ENCODE results near the gene PLA2G3. TPM values are rescaled to one million over a fixed set of nuclear protein-coding genes. Genes with fewer than 3 reads are reported as not detected.

The PLA2G3 gene
- total RNA-seq, 1 experiment from 2014 or later: not detected

DNA sequence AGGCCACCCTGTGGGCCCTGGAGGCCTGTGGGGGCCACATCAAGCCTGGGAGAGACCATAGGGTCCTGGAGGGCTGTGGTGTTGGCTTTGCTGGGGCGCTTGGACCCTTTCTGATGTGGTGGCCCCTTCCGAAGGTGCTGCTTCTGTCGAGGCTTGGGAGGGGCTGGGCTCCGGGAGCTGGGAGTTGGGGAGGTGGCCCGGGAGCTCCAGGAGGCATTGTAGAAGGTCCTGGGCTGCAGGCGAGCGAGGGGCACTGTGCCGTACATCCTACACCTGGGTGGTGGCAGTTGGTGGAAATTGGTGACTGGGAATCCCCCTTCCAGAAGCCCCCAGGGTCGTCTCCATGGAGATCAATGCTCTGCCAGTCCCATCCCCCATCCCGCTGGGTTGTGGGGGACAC is 2.6 kb downstream of the PLA2G3 start:
- Histone ChIP-seq H3K36me3 (ENCODE audit: control insufficient read depth, insufficient read depth, low read length) (no peaks in the 10 kb centered on the region), H3K27ac (ENCODE audit: low read length) (no peak overlapping the region), H3K27me3 (ENCODE audit: control insufficient read depth, insufficient read depth, low read length) (no peaks in the 10 kb centered on the region), H3K4me1 (ENCODE audit: control insufficient read depth, insufficient read depth, low read length) (no peaks in the 10 kb centered on the region), H3K9me3 (ENCODE audit: control insufficient read depth, insufficient read depth, low read depth, low read length) (no peaks in the 10 kb centered on the region), H3K4me3 (ENCODE audit: low read depth in 2 of 2, low read length in 2 of 2) (no peak overlapping the region)
- CTCF ChIA-PET: interaction anchor here (0.6 to 1.1 kb wide), 2 partner anchors 30 to 833 kb away, joined by 3 read pairs; partner anchors contain the start of gene SELENOM
- no TSS peak for BruUV-seq (replicated peaks)
- in situ Hi-C loops (cut with HindIII; ENCODE audit: low pct_unique_long_range_greater_than_20kb, low sequenced_read_pairs): no loop called here
- POLR2A ChIA-PET: no interaction called here
- TF ChIP-seq REST (IDR thresholded peaks at IDR 0.05; ENCODE audit: insufficient read depth in 1 of 2, low read depth in 2 of 2, low read length in 1 of 2) (no peak), TCF7L2 (IDR thresholded peaks at IDR 0.05; ENCODE audit: low read depth, low read length) (no peak), POLR2AphosphoS5 (IDR thresholded peaks at IDR 0.05; ENCODE audit: low read depth, low read length) (no peak), SIN3A (IDR thresholded peaks at IDR 0.05; ENCODE audit: borderline replicate concordance, insufficient read depth, low read depth, low read length) (no peak)
- TF ChIP-seq, protein P1, sequence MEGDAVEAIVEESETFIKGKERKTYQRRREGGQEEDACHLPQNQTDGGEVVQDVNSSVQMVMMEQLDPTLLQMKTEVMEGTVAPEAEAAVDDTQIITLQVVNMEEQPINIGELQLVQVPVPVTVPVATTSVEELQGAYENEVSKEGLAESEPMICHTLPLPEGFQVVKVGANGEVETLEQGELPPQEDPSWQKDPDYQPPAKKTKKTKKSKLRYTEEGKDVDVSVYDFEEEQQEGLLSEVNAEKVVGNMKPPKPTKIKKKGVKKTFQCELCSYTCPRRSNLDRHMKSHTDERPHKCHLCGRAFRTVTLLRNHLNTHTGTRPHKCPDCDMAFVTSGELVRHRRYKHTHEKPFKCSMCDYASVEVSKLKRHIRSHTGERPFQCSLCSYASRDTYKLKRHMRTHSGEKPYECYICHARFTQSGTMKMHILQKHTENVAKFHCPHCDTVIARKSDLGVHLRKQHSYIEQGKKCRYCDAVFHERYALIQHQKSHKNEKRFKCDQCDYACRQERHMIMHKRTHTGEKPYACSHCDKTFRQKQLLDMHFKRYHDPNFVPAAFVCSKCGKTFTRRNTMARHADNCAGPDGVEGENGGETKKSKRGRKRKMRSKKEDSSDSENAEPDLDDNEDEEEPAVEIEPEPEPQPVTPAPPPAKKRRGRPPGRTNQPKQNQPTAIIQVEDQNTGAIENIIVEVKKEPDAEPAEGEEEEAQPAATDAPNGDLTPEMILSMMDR (IDR thresholded peaks at IDR 0.05): no peak
- intact Hi-C loops (cut with micrococcal nuclease; ENCODE audit: unreplicated experiment): no loop called here
- ATAC-seq (no peak), DNase-seq (ENCODE audit: low read depth, low spot score) (no peak)

DNA sequence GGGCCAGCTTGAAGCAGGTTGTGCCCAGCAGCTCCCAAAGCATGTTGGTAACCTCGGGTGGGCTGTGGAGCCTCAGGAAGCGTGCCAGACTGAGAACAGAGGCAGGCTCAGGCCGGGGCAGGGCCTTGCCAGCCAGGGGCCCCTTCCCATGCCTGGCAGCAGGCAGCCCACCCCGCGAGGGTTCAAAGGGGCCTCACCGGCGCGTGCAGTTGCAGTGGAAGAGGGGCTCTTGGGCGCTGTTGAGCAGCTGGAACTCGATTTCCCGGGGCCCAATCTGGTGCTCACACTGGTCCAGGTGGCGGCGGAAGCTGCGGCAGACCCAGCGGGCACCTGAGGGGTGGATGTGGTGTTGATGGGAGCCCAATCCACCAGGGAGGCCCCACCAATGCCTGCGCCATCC is 3.6 kb downstream of the PLA2G3 start:
- H3K4me1 ChIP-seq (ENCODE audit: control insufficient read depth, insufficient read depth, low read length): no peaks in the 10 kb centered on the region
- TF ChIP-seq SIN3A (IDR thresholded peaks at IDR 0.05; ENCODE audit: borderline replicate concordance, insufficient read depth, low read depth, low read length) (no peak), REST (IDR thresholded peaks at IDR 0.05; ENCODE audit: insufficient read depth in 1 of 2, low read depth in 2 of 2, low read length in 1 of 2) (no peak), TCF7L2 (IDR thresholded peaks at IDR 0.05; ENCODE audit: low read depth, low read length) (no peak), POLR2AphosphoS5 (IDR thresholded peaks at IDR 0.05; ENCODE audit: low read depth, low read length) (no peak)
- TF ChIP-seq, protein P1 (IDR thresholded peaks at IDR 0.05): no peak
- no TSS peak for BruUV-seq (replicated peaks)
- no peak overlapping the region for H3K4me3 ChIP-seq (ENCODE audit: low read depth in 2 of 2, low read length in 2 of 2)
- no peaks in the 10 kb centered on the region for H3K9me3 ChIP-seq (ENCODE audit: control insufficient read depth, insufficient read depth, low read depth, low read length)
- intact Hi-C loops (cut with micrococcal nuclease; ENCODE audit: unreplicated experiment): no loop called here
- no peak for DNase-seq (ENCODE audit: low read depth, low spot score)
- H3K27me3 ChIP-seq (ENCODE audit: control insufficient read depth, insufficient read depth, low read length): no peaks in the 10 kb centered on the region
- ATAC-seq: no peak
- ChIA-PET POLR2A (no interaction called here), CTCF (no interaction called here)
- H3K36me3 ChIP-seq (ENCODE audit: control insufficient read depth, insufficient read depth, low read length): no peaks in the 10 kb centered on the region
- in situ Hi-C loops (cut with HindIII; ENCODE audit: low pct_unique_long_range_greater_than_20kb, low sequenced_read_pairs): no loop called here
- H3K27ac ChIP-seq (ENCODE audit: low read length): no peak overlapping the region

Measured in Panc1 (cell line).